ENCODE data around the gene TRIM9. TPM values are rescaled to one million over a fixed set of nuclear protein-coding genes. Genes with fewer than 3 reads are reported as not detected.

The TRIM9 gene
- total RNA-seq, 1 donor from 2014 or later: 1.3 TPM

- no peaks in the 10 kb centered on the region for H3K4me1 Mint-ChIP-seq
- TF ChIP-seq EZH2phosphoT487 (IDR thresholded peaks at IDR 0.05) (no peak), EZH2 (IDR thresholded peaks at IDR 0.05) (no peak), CTCF (IDR thresholded peaks at IDR 0.05) (no peak)
Measured at GRCh38 chr14:50978888-50979287, 116.0 kb downstream of the TRIM9 start.

GRCh38 chr14:50978529-50978871, 116.4 kb downstream of the TRIM9 start:
- Histone ChIP-seq H2AFZ (replicated peaks) (no peak overlapping the region), H3K36me3 (no peaks in the 10 kb centered on the region), H3K4me3 (no peak overlapping the region), H3K27ac (no peak overlapping the region), H4K20me1 (ENCODE audit: low read depth) (no peaks in the 10 kb centered on the region), H3K27me3 (no peaks in the 10 kb centered on the region), H3K79me2 (ENCODE audit: low read depth) (no peaks in the 10 kb centered on the region), H3K9me3 (ENCODE audit: low read depth) (no peaks in the 10 kb centered on the region), H3K4me2 (no peak overlapping the region), H3K4me1 (no peaks in the 10 kb centered on the region), H3F3A (ENCODE audit: low read depth) (no peaks in the 10 kb centered on the region), H3K9ac (no peak overlapping the region)
- Mint-ChIP-seq H3K27ac (peak overlapping the region; percentile 38), H3K36me3 (no peaks in the 10 kb centered on the region), H3K4me3 (no peak overlapping the region), H3K9me3 (no peaks in the 10 kb centered on the region), H3K27me3 (ENCODE audit: insufficient read depth, low read depth) (peaks cover 2% of the 10 kb centered on the region), H3K4me1 (no peaks in the 10 kb centered on the region)
- DNase-seq (ENCODE audit: low spot score): no peak
- TF ChIP-seq EZH2phosphoT487 (IDR thresholded peaks at IDR 0.05) (no peak), CTCF (IDR thresholded peaks at IDR 0.05) (no peak), EZH2 (IDR thresholded peaks at IDR 0.05) (no peak)

More at GRCh38 chr14:50978888-50979287, 116.0 kb downstream of the TRIM9 start:
- Mint-ChIP-seq H3K36me3 (no peaks in the 10 kb centered on the region), H3K9me3 (no peaks in the 10 kb centered on the region), H3K27me3 (ENCODE audit: insufficient read depth, low read depth) (peaks cover 2% of the 10 kb centered on the region), H3K4me3 (no peak overlapping the region), H3K27ac (no peak overlapping the region)
- no peak overlapping the region for H2AFZ ChIP-seq (replicated peaks)
- no peak overlapping the region for H3K27ac ChIP-seq
- no peaks in the 10 kb centered on the region for H3K79me2 ChIP-seq (ENCODE audit: low read depth)
- H3K27me3 ChIP-seq: no peaks in the 10 kb centered on the region
- no peak for DNase-seq (ENCODE audit: low spot score)
- H3K4me2 ChIP-seq: no peak overlapping the region
- H3K9ac ChIP-seq: no peak overlapping the region
- no peaks in the 10 kb centered on the region for H3K9me3 ChIP-seq (ENCODE audit: low read depth)
- H4K20me1 ChIP-seq (ENCODE audit: low read depth): no peaks in the 10 kb centered on the region
- H3K4me3 ChIP-seq: no peak overlapping the region
- H3K36me3 ChIP-seq: no peaks in the 10 kb centered on the region
- no peaks in the 10 kb centered on the region for H3F3A ChIP-seq (ENCODE audit: low read depth)
- H3K4me1 ChIP-seq: no peaks in the 10 kb centered on the region

- Histone ChIP-seq H3K36me3 (no peaks in the 10 kb centered on the region), H3K4me2 (no peak overlapping the region), H3K9ac (no peak overlapping the region), H3F3A (ENCODE audit: low read depth) (no peaks in the 10 kb centered on the region), H3K27ac (no peak overlapping the region), H3K27me3 (no peaks in the 10 kb centered on the region), H3K4me1 (no peaks in the 10 kb centered on the region), H3K9me3 (ENCODE audit: low read depth) (no peaks in the 10 kb centered on the region), H2AFZ (replicated peaks) (no peak overlapping the region), H4K20me1 (ENCODE audit: low read depth) (no peaks in the 10 kb centered on the region), H3K79me2 (ENCODE audit: low read depth) (no peaks in the 10 kb centered on the region), H3K4me3 (no peak overlapping the region)
- Mint-ChIP-seq H3K4me1 (no peaks in the 10 kb centered on the region), H3K4me3 (no peak overlapping the region), H3K36me3 (no peaks in the 10 kb centered on the region), H3K27ac (peak overlapping the region; percentile 38), H3K27me3 (ENCODE audit: insufficient read depth, low read depth) (peaks cover 2% of the 10 kb centered on the region), H3K9me3 (no peaks in the 10 kb centered on the region)
- no peak for DNase-seq (ENCODE audit: low spot score)
- TF ChIP-seq EZH2phosphoT487 (IDR thresholded peaks at IDR 0.05) (no peak), EZH2 (IDR thresholded peaks at IDR 0.05) (no peak), CTCF (IDR thresholded peaks at IDR 0.05) (no peak)
Measured at GRCh38 chr14:50977863-50978528, 116.9 kb downstream of the TRIM9 start.

Data from neural progenitor cell (in vitro differentiated cells).